Activated CD4-positive, alpha-beta T cell treated with anti-CD3 and anti-CD28 coated beads, Interleukin-2, amount 50 U/mL, for 1 hour (primary cell): Measurements from ENCODE around the gene ARHGAP1.

Experiments
- DNase-seq: peaks from one replicate; pipeline ENCODE4 v3.0.0-alpha.2; 2020

ARHGAP1 gene

GRCh38 chr11:46700241-46701077 is at the start of gene ARHGAP1, which contains the start of gene ZNF408:
TSS of gene ARHGAP1 (minus strand) at chr11:46700619. CDS start at chr11:46696107, 4,512 bp downstream.
TSS of gene ZNF408 (plus strand) at chr11:46701031. CDS start at chr11:46701048, 17 bp downstream.
- peak; percentile 99 for DNase-seq

GRCh38 chr11:46747150-46747549 is 46.7 kb upstream of the ARHGAP1 start:
- DNase-seq: no peak

- no peak for DNase-seq
Observed at GRCh38 chr11:46745995-46746394, 45.6 kb upstream of the ARHGAP1 start.

- DNase-seq: no peak
Observed at GRCh38 chr11:46745328-46745727, 44.9 kb upstream of the ARHGAP1 start.

- no peak for DNase-seq
Observed at GRCh38 chr11:46743693-46744339, 43.4 kb upstream of the ARHGAP1 start.

- no peak for DNase-seq
Observed at GRCh38 chr11:46743043-46743442, 42.6 kb upstream of the ARHGAP1 start.

- DNase-seq: no peak
Observed at GRCh38 chr11:46741600-46742484, 41.4 kb upstream of the ARHGAP1 start.

GRCh38 chr11:46738887-46739286 is 38.5 kb upstream of the ARHGAP1 start:
- DNase-seq: no peak

GRCh38 chr11:46737699-46738098 is 37.3 kb upstream of the ARHGAP1 start:
- no peak for DNase-seq

GRCh38 chr11:46736615-46737014 is 36.2 kb upstream of the ARHGAP1 start:
- DNase-seq: no peak

GRCh38 chr11:46736146-46736545 is 35.7 kb upstream of the ARHGAP1 start:
- DNase-seq: no peak

- DNase-seq: no peak
Observed at GRCh38 chr11:46733234-46733633, 32.8 kb upstream of the ARHGAP1 start.

- DNase-seq: no peak
Observed at GRCh38 chr11:46731545-46731944, 31.1 kb upstream of the ARHGAP1 start.

GRCh38 chr11:46729110-46730027 is 28.9 kb upstream of the ARHGAP1 start:
- no peak for DNase-seq

GRCh38 chr11:46728659-46729040 is 28.2 kb upstream of the ARHGAP1 start:
- no peak for DNase-seq

- no peak for DNase-seq
Observed at GRCh38 chr11:46727952-46728658, 27.7 kb upstream of the ARHGAP1 start.

GRCh38 chr11:46726206-46726862 is 25.9 kb upstream of the ARHGAP1 start:
- DNase-seq: no peak

- no peak for DNase-seq
Observed at GRCh38 chr11:46725338-46726205, 25.2 kb upstream of the ARHGAP1 start.

- no peak for DNase-seq
Observed at GRCh38 chr11:46724088-46724487, 23.7 kb upstream of the ARHGAP1 start.

- DNase-seq: no peak
Observed at GRCh38 chr11:46723359-46723680, 22.9 kb upstream of the ARHGAP1 start.
